Large intestine (tissue), 3 donors: Measurements from ENCODE around the gene GPRC5D. TPM values are rescaled to one million over a fixed set of nuclear protein-coding genes. Genes with fewer than 3 reads are reported as not detected.

ENCODE experiments used
- DNase-seq, 2 donors: peaks; one replicate each; pipeline versions ENCODE4 v3.0.0 to v3.0.0-alpha.2; 2013
- H3K27ac ChIP-seq: one replicate; pipeline ENCODE4 v1.5.1; 2013; ENCODE audit warnings: low read length
- H3K27me3 ChIP-seq: 2 replicates; pipeline ENCODE4 v1.6.1; 2013; ENCODE audit warnings: low read length; ENCODE audit not compliant: control insufficient read depth, insufficient read depth
- H3K36me3 ChIP-seq: 2 replicates; pipeline ENCODE4 v1.6.1; 2013; ENCODE audit warnings: low read length; ENCODE audit not compliant: control insufficient read depth, insufficient read depth
- H3K4me1 ChIP-seq: one replicate; pipeline ENCODE4 v1.6.1; 2013; ENCODE audit warnings: low read length; ENCODE audit not compliant: control insufficient read depth, insufficient read depth
- H3K4me3 ChIP-seq: one replicate; pipeline ENCODE4 v1.5.1; 2013; ENCODE audit warnings: low read length
- H3K9me3 ChIP-seq: one replicate; pipeline ENCODE4 v1.6.1; 2013; ENCODE audit warnings: mild to moderate bottlenecking, low read depth, low read length, moderate library complexity; ENCODE audit not compliant: control insufficient read depth
- WGBS: methylation state at CpG from one replicate; pipeline ENCODE4 v1.1.5; 2013; ENCODE audit warnings: low lambda C conversion rate; ENCODE audit not compliant: insufficient coverage; 5-methylcytosine and 5-hydroxymethylcytosine counted together
- polyA plus RNA-seq: library from polyadenylated mRNA; unstranded; fragments of 120-200 nt; gene quantifications from one replicate; pipeline ENCODE4 v1.2.1, GENCODE V29; 2013

GPRC5D gene
- polyA plus RNA-seq, 1 donor: 2.4 TPM

DNA sequence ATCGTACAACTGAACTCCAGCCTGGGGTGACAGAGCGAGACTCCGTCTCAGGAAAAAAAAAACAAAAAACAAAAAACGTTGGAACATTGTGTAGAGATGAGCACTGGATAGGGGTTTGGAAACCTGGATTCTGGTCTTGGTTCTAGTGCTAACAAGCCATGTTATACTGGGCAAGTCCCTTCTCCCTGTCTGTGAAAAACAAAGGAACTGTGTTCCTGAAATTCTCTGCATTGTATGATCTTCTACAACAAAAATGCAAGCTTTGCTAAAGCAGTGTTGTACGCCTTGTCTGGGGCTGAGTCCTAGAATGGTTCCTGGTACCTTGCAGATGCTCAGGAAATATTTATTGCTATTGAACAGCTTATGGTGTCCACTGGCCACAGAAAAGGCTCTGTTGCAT is 13.4 kb downstream of the GPRC5D start:
- 90% methylated on average over 4 of the region's 5 CpGs for WGBS
- Histone ChIP-seq H3K27me3 (no peaks in the 10 kb centered on the region), H3K27ac (no peak overlapping the region), H3K4me3 (no peak overlapping the region), H3K36me3 (peaks cover 4% of the 10 kb centered on the region), H3K9me3 (no peaks in the 10 kb centered on the region), H3K4me1 (no peaks in the 10 kb centered on the region)
- DNase-seq: no peak

DNA sequence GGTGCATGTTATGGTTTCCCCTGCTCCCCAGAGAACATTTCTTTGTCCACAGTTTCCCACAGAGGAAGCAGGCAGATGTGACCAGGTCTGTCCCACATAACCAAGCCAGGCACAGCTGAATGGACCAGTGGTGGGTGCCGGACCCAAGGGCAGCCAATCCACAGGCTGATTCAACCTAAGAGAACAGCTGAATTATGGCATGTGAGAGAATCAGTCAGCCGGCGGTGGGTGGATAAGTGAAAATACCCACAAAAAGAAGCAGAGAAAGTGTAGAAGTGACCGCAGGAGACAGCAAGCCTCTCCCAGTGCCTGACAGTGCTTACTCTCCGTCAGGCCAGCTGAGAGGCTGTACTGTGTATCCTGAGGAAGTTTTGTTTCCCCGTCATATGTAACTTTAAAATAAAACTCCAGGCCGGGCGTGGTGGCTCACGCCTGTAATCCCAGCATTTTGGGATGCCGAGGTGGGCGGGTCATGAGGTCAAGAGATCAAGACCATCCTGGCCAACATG is 14.9 kb downstream of the GPRC5D start:
- WGBS: no CpG with 5 or more reads among the region's 11 CpGs
- Histone ChIP-seq H3K27me3 (no peaks in the 10 kb centered on the region), H3K9me3 (no peaks in the 10 kb centered on the region), H3K4me1 (no peaks in the 10 kb centered on the region), H3K4me3 (no peak overlapping the region), H3K36me3 (peaks cover 4% of the 10 kb centered on the region), H3K27ac (no peak overlapping the region)
- no peak for DNase-seq

DNA sequence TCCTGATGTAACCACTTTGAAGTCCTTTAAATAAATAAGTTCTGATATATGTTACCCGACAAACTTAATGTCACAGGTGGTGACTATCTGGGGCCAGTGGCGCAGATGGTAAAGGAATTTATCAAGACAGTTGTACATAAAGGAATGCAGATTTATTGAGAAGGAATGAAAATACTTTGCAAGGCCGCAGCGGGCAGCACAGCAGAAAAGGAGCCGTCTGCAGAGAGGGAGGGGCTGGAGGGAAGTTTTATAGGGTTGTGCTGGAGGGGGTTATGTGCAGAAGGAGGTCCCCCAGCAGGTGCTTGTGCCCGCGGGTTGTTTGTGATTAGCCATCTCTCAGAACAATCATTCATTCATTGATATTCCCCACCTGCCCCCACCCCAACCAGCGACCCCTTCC is 17.4 kb downstream of the GPRC5D start:
- no peak for DNase-seq
- Histone ChIP-seq H3K27me3 (no peaks in the 10 kb centered on the region), H3K4me1 (no peaks in the 10 kb centered on the region), H3K27ac (no peak overlapping the region), H3K9me3 (no peaks in the 10 kb centered on the region), H3K4me3 (no peak overlapping the region), H3K36me3 (peaks cover 4% of the 10 kb centered on the region)
- 30% methylated on average over 2 of the region's 8 CpGs for WGBS

DNA sequence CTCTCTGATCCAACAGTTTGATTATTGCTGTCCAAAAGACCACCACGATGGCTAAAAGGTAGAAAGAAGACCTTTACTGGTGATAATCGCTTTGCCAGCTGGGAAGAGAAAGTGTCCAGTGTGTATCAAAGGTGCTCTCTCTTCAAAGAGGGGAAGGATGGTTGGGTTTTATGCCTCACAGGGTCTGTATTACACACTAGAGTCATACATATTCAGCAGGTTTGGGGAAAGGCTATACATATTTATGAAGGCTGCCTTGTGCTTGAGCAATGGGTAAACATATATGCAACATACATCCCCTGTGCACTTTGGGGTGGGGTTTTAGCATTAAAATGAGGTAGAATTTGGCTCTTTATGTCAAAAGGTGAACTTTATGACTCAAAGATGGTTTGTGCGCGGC is 18.2 kb downstream of the GPRC5D start:
- Histone ChIP-seq H3K27me3 (no peaks in the 10 kb centered on the region), H3K9me3 (no peaks in the 10 kb centered on the region), H3K36me3 (peaks cover 4% of the 10 kb centered on the region), H3K4me1 (no peaks in the 10 kb centered on the region), H3K4me3 (no peak overlapping the region), H3K27ac (no peak overlapping the region)
- no peak for DNase-seq
- WGBS: 100% methylated on average over 2 of the region's 4 CpGs

DNA sequence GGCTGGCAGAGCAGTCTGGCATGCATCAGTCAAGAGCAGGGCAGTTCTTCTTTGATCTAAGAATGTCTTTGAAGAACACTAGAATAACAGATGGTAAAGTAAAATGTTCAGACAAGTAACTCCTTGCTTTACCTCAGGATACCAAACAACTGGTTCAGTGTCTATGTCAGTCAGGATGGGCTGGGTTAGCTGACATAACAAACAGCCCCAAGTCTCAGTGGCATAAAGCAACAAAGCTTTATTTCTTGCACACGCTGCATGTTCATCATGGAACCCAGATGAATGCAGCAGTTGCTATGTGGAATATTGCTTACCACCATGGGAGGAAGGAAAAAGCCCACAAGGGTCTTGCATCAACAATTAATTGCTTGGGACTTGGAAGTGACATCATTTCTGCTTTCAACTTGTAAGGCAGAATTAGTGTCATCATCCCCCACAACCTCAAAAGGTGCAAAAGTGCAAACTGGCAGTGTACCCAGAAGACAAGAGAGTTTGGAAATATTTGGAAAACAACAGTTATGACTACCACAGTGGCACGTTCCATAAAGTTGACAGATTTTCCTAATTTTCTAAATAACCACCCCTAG is 21.2 kb downstream of the GPRC5D start:
- H3K4me1 ChIP-seq: peaks cover 12% of the 10 kb centered on the region
- no peak overlapping the region for H3K4me3 ChIP-seq
- WGBS: 100% methylated on average over 1 of the region's 2 CpGs
- no peaks in the 10 kb centered on the region for H3K36me3 ChIP-seq
- H3K27ac ChIP-seq: no peak overlapping the region
- H3K9me3 ChIP-seq: peaks cover 3% of the 10 kb centered on the region
- H3K27me3 ChIP-seq: no peaks in the 10 kb centered on the region
- DNase-seq: no peak

DNA sequence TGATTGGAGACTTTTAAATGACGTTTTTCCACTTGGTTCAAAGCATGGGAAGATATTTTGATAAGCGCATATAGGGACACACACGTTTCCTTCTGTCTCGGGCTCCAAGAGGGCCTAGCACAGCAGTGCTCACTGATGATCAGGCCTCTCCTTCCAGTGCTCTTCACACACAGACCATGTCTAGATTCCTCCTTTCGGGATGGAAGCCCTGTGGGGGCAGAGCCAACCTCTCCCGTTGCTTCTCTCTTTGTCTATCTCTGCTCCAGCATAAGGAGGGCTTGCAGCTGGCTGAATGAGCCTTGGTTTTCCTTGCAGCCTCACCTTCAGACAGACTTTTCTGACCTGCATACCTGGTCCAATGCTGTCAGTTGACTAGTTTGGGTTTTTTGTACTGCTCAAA is 22.3 kb downstream of the GPRC5D start:
- no CpG with 5 or more reads among the region's 6 CpGs for WGBS
- Histone ChIP-seq H3K36me3 (no peaks in the 10 kb centered on the region), H3K4me1 (peaks cover 12% of the 10 kb centered on the region), H3K4me3 (no peak overlapping the region), H3K27ac (no peak overlapping the region), H3K9me3 (peaks cover 3% of the 10 kb centered on the region), H3K27me3 (no peaks in the 10 kb centered on the region)
- DNase-seq: no peak

DNA sequence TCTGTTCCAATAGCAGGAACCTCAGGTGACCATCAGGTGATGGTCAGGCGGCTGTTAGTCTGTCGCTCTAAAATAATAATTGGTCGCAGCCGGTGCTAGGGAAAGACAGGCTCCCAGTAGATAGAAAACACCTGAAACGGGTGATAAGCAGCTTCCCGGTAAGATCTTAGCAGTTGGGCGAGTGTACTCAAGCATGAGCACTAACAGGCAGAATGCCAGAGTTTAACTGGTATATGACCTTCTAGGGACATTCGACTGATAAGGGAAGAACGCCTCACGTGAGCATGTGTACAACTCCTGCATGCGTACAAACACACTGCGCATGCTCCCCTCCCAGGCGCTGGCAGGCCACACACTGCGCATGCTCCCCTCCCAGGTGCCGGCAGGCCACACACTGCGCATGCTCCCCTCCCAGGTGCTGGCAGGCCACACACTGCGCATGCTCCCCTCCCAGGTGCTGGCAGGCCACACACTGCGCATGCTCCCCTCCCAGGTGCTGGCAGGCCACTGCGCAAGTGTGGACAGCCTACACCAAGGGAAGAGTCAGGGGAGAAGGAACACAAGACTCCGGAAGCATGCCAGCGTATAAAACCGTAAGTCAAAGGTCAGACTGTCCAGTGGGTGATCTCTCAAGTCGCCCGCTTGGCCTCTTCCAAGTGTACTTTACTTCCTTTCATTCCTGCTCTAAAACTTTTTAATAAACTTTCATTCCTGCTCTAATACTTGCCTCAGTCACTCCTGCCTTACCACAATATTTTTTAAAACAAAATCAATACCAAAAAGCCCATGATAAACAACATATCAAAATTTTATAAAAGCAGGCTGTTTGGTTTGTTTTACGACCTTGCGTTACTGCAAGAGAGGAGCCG is 24.5 kb downstream of the GPRC5D start:
- Histone ChIP-seq H3K27ac (peak overlapping the region; percentile 86), H3K9me3 (peaks cover 3% of the 10 kb centered on the region), H3K36me3 (no peaks in the 10 kb centered on the region), H3K4me1 (peaks cover 12% of the 10 kb centered on the region), H3K4me3 (peak overlapping the region; percentile 47), H3K27me3 (no peaks in the 10 kb centered on the region)
- 20% methylated on average over 5 of the region's 27 CpGs for WGBS
- peak; percentile 97 to 98 for DNase-seq

DNA sequence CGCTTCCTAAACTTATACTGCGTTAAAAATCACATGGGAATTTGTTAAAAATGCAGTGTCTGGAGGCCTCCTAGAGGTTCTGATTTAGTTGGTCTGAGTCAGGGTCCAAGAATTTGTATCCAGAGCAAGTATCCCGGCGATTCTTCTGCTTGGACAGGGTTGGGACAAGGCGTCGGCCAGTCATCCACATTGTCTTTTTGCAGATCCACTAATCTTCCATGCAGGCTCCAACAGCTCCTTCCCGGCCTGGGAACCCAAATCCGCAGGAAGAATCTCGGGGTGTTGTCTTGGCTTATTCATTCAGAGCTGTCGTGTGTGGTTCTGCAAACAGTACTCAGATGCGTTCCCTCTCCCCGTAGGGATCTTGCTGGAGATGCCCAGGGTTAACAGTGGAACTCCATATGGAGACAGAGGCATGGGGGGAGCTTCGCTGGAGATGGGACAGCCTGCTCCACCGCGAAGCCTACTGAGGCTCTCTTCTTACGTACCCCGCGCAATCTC is 25.3 kb downstream of the GPRC5D start:
- peaks cover 3% of the 10 kb centered on the region for H3K9me3 ChIP-seq
- no peak for DNase-seq
- H3K4me3 ChIP-seq: no peak overlapping the region
- H3K4me1 ChIP-seq: peaks cover 12% of the 10 kb centered on the region
- no peaks in the 10 kb centered on the region for H3K36me3 ChIP-seq
- peak overlapping the region; percentile 86 for H3K27ac ChIP-seq
- no peaks in the 10 kb centered on the region for H3K27me3 ChIP-seq
- 80% methylated on average over 4 of the region's 18 CpGs for WGBS

DNA sequence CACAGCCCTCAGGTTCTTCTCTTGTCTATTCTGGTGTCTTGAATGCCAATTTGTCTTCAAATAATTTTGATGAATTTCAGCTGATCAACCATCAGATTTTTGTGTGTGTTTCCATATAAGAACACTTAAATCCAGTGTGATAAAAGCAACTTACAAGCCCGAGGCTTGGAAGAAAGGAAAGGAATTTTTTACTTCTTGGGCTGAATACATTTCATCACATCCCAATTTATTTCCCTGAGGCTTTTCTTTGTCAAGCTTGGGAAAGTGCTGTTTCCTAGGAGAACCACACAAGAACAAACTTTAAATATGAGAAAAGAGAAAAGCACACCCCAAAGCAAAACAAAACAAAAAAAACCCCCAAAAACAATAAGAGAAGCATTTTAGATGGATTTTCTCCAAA is 26.6 kb downstream of the GPRC5D start:
- H3K27me3 ChIP-seq: no peaks in the 10 kb centered on the region
- H3K9me3 ChIP-seq: peaks cover 3% of the 10 kb centered on the region
- no peak for DNase-seq
- no peaks in the 10 kb centered on the region for H3K36me3 ChIP-seq
- no peak overlapping the region for H3K4me3 ChIP-seq
- H3K4me1 ChIP-seq: peaks cover 12% of the 10 kb centered on the region
- WGBS: no CpG with 5 or more reads among the region's 1 CpG
- no peak overlapping the region for H3K27ac ChIP-seq

DNA sequence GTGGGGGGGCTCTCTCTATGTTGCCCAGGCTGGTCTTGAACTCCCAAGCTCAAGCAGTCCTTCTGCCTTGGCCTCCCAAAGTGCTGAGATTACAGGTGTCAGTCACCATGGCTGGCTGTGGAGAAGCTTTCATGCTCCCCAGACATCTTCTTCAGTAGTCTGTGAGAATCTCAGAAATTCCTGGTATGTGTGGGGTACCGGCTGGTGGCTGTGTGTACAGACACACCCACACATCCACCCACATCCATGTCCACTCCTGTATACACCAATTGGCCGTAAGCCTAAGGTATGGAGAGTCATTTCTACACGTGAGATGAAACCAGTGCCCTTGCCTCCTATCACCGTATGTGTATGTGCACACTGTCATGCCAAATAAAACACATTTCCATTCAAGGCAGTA is 27.8 kb downstream of the GPRC5D start:
- Histone ChIP-seq H3K9me3 (peaks cover 3% of the 10 kb centered on the region), H3K4me3 (no peak overlapping the region), H3K36me3 (no peaks in the 10 kb centered on the region), H3K4me1 (peaks cover 12% of the 10 kb centered on the region), H3K27ac (no peak overlapping the region), H3K27me3 (no peaks in the 10 kb centered on the region)
- no peak for DNase-seq
- no CpG with 5 or more reads among the region's 4 CpGs for WGBS
